ENCODE data around the gene TOB2. TPM values are rescaled to one million over a fixed set of nuclear protein-coding genes. Genes with fewer than 3 reads are reported as not detected.

The TOB2 gene
- total RNA-seq, 1 donor from 2014 or later, result 55.8 TPM

DNA sequence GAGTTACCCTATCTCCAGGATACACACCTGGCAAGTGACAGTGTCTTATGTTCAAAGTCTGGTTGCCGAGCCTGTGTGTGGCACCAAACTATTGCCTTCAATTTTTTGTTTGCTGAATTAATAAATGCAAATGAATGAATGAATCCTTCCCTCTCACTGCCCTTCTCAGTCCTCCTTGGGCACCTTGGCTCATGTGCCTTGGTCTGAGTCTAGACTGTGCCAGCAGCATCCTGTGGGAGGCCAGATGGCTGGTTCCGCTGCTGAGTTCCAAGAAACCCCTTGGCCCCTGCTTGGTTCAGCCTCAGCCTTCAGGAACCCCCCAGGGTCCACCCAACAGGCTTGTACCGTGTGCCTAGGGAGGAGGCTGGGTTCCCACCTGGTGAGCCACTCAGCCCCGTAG lies 31.0 kb downstream of the TOB2 start:
- Histone ChIP-seq H3K4me1 (peaks cover 18 to 56% of the 10 kb centered on the region in 2 donors), H3K9me3 (no peaks in the 10 kb centered on the region), H3K27ac (peak overlapping the region; percentile 96 to 99)

DNA sequence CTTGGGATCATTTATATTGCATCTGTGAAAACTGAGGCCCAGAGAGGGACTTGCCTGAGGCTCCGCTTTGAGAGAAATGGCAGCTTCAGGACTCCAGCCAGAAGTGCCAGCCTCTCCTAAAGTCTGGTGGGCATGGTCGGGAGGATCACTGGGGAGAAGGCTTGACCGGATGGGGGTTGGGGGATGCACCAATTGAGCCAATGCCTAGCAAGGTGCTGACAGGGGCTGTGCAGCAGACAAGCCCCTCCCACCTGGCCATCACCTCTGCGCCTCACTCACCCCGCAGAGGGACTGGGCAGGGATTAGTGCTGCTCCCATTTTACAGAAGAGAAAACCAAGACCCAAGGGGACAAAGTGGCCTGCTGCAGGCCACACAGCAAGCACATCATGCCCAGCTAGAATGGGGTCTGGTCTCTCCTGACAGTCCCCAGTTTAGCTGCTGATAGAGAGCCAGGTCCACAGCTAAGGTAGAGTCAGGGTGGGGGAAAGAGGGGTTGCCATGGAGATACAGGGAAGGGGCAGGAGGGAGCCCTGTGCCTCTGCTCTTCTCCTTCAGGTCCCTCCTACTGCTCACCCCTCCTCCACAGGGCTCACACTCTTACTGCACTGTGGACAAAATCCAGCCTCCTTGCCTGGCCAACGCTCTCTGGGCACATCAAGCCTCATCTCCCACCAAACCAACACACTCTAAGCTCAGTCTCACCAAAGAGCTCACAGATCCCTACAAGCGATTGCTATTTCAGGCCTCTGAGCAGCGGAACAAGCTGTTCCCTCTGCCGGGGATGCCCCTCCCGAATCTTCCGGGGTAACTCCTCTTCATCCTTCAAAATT lies 35.4 kb downstream of the TOB2 start:
- H3K27me3 ChIP-seq, result no peaks in the 10 kb centered on the region
- peak overlapping the region in 1 of 2 donors; percentile 16 for H3K4me3 ChIP-seq
- intact Hi-C loops (cut with DNase I), result loop anchor here (2.0 kb wide), 1 partner anchor 70 kb away; no protein-coding TSS in a partner anchor
- H3K36me3 ChIP-seq, result no peaks in the 10 kb centered on the region
- peak overlapping the region; percentile 96 to 99 for H3K27ac ChIP-seq
- H3K9me3 ChIP-seq, result no peaks in the 10 kb centered on the region
- TF ChIP-seq, protein P1, sequence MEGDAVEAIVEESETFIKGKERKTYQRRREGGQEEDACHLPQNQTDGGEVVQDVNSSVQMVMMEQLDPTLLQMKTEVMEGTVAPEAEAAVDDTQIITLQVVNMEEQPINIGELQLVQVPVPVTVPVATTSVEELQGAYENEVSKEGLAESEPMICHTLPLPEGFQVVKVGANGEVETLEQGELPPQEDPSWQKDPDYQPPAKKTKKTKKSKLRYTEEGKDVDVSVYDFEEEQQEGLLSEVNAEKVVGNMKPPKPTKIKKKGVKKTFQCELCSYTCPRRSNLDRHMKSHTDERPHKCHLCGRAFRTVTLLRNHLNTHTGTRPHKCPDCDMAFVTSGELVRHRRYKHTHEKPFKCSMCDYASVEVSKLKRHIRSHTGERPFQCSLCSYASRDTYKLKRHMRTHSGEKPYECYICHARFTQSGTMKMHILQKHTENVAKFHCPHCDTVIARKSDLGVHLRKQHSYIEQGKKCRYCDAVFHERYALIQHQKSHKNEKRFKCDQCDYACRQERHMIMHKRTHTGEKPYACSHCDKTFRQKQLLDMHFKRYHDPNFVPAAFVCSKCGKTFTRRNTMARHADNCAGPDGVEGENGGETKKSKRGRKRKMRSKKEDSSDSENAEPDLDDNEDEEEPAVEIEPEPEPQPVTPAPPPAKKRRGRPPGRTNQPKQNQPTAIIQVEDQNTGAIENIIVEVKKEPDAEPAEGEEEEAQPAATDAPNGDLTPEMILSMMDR (IDR thresholded peaks at IDR 0.05), result no peak
- peaks cover 18 to 52% of the 10 kb centered on the region in 2 donors for H3K4me1 ChIP-seq
- peak in 1 of 2 donors; percentile 77 for DNase-seq (ENCODE audit: low spot score in 2 of 2)

More for the DNA sequence above, 31.0 kb downstream of the TOB2 start:
- Histone ChIP-seq H3K4me3 (peak overlapping the region in 1 of 2 donors; percentile 69), H3K36me3 (no peaks in the 10 kb centered on the region), H3K27me3 (no peaks in the 10 kb centered on the region)
- TF ChIP-seq, protein P1 (IDR thresholded peaks at IDR 0.05), result no peak
- no peak for DNase-seq (ENCODE audit: low spot score in 2 of 2)
- intact Hi-C loops (cut with DNase I), result no loop called here

DNA sequence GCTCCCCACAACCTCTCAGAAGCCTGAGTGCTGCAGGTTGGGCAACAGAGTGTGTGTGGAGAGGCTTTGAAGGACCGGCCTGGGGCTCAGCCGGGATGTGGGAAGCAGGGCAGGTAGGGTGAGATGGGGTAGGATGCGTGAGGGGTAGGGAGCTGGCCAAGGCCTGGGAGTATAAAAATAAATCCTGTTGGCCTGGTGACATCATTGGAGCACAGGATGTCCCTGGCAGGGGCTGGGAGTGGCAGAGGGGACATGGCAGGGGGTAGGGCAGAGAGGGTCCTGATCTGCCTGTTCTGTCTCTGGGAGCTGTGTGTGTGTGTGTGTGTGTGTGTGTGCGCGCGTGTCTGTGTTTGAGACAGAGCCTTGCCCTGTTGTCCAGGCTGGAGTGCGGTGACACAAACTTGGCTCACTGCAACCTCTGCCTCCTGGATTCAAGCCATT lies 36.3 kb downstream of the TOB2 start:
- TF ChIP-seq, protein P1 (IDR thresholded peaks at IDR 0.05), result no peak
- Histone ChIP-seq H3K9me3 (no peaks in the 10 kb centered on the region), H3K27ac (peak overlapping the region; percentile 96 to 99), H3K4me3 (no peak overlapping the region), H3K27me3 (no peaks in the 10 kb centered on the region), H3K36me3 (no peaks in the 10 kb centered on the region), H3K4me1 (peaks cover 14 to 47% of the 10 kb centered on the region in 2 donors)
- intact Hi-C loops (cut with DNase I), result loop anchor here (2.0 kb wide), 1 partner anchor 70 kb away; no protein-coding TSS in a partner anchor
- DNase-seq (ENCODE audit: low spot score in 2 of 2), result peak; percentile 50 to 84

DNA sequence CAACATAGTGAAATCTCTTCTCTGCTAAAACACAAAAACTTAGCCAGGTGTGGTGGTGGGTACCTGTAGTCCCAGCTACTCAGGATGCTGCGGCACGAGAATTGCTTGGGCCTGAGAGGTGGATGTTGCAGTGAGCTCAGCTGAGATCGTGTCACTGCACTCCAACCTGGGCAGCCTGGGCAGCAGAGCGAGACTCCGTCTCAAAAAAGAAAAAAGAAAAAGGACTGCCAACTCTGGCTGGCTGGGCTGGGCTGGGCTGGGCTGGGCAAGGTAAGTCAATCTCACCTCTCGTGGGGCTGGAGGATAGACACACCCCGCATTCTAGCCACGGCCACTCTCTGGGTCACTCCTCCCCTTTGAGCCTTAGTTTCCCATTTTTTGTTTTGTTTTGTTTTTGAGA lies 37.9 kb downstream of the TOB2 start:
- TF ChIP-seq, protein P1 (IDR thresholded peaks at IDR 0.05), result no peak
- H3K27ac ChIP-seq, result peak overlapping the region; percentile 96 to 99
- H3K4me1 ChIP-seq, result peaks cover 11 to 41% of the 10 kb centered on the region in 2 donors

DNA sequence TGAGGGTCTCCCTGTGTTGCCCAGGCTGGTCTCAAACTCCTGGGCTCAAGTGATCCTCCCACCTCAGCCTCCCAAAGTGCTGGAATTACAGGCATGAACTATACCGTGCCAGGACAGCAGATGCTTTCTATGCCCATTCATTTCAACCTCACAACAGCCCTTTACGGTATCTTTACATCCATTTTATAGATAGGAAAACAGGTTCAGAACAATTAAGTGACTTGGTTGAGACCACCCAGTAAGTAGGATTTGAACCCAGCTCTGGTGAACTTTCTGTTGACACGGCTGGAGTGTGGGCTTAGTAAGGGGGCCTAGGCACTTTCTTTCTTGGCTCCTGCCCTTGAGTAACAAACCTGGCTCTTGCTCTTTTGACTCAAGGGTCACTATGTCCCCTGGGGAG lies 39.2 kb downstream of the TOB2 start:
- Histone ChIP-seq H3K27me3 (no peaks in the 10 kb centered on the region), H3K36me3 (no peaks in the 10 kb centered on the region), H3K4me1 (peaks cover 7 to 39% of the 10 kb centered on the region in 2 donors), H3K4me3 (no peak overlapping the region), H3K9me3 (no peaks in the 10 kb centered on the region), H3K27ac (no peak overlapping the region)
- no peak for DNase-seq (ENCODE audit: low spot score in 2 of 2)
- TF ChIP-seq, protein P1 (IDR thresholded peaks at IDR 0.05), result no peak
- intact Hi-C loops (cut with DNase I), result no loop called here

More for the DNA sequence above, 37.9 kb downstream of the TOB2 start:
- Histone ChIP-seq H3K4me3 (no peak overlapping the region), H3K9me3 (no peaks in the 10 kb centered on the region), H3K36me3 (no peaks in the 10 kb centered on the region), H3K27me3 (no peaks in the 10 kb centered on the region)
- intact Hi-C loops (cut with DNase I), result no loop called here
- no peak for DNase-seq (ENCODE audit: low spot score in 2 of 2)
